NCI-H2196 treated with DMSO at 0.1 percent for 48 hours (cell line): ENCODE results near the gene OR2A7.
"Not testable (repeated sequence)": the region's sequence is repeated elsewhere in the genome, so short reads cannot be mapped to it uniquely, and the experiment has no call there.

Source experiments
- DNase-seq: peaks from one replicate; lab custom pipeline; 2025; ENCODE audit not compliant: unreplicated experiment; lab: John Stamatoyannopoulos, UW

The OR2A7 gene

GRCh38 chr7:144255471-144255897 lies 9.1 kb downstream of the OR2A7 start:
- no peak for DNase-seq

- DNase-seq, result not testable (repeated sequence)
These were observed 12.3 kb downstream of the OR2A7 start for GRCh38 chr7:144252307-144252706.

DNA sequence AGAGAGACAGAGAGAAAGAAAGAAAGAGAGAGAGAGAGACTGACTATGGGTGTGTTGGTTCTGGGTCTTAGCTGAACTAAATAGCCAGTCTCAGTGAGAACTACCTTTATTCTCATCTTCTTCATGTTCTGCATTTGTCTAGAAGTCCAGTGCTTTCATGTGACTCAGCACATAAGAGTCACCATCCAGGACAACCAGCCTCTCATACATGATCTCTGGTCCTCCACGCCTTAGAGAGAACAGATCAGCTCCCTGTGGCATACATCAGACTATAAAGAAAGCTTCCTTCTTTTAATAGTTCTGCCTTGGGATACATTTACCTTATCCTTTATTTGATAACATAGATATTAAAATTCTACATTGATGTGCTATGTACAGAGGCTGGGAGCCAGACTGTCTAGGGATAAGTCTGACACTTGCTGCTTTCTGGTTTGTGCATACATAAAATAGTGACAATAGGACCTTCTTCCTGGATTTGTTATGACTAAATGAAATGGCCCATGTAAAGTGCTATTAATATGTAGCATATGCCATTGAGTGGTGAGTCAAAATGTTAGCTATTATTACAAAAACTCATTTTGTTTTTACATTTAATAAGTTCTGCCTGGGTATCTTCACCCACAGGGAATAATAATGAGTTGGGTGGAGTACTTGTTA lies 16.8 kb downstream of the OR2A7 start:
- not testable (repeated sequence) for DNase-seq

DNA sequence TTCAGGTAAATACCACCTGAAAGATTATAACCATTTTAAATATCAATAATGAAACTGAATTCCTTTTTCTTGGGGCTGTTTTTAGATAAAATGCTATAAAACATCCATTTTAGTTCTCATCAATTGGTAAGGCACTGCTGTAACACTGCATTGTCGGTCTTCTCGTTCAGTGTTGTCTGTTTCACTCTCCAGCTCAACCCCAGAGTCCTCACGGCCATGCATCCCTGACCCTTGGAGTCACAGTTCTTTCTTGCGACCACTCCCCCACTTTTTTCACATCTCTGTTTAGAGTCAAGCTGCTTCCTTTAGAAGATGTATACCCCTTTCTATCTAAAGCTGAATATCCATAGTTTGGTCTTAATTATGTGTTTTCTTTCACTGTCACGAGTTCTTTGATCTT lies 17.6 kb downstream of the OR2A7 start:
- DNase-seq, result not testable (repeated sequence)

DNA sequence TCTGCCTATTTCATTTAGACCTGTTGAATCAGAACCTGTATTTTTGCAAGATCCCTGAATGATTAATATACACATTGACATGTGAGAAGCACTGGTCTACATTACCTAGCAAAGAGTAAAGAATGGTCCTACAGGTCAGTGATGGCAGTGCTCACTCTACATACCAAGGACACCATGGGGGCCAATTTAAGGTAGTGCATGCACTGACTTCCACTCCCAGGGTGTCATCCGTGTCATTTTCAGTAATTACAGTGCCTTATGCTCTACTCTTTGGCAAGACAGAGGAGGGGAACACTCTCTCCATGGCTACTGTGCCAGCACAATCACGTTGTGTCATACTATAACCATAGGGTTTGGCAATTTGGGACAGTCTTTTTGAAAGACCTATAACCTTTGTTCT lies 19.2 kb downstream of the OR2A7 start:
- not testable (repeated sequence) for DNase-seq

DNA sequence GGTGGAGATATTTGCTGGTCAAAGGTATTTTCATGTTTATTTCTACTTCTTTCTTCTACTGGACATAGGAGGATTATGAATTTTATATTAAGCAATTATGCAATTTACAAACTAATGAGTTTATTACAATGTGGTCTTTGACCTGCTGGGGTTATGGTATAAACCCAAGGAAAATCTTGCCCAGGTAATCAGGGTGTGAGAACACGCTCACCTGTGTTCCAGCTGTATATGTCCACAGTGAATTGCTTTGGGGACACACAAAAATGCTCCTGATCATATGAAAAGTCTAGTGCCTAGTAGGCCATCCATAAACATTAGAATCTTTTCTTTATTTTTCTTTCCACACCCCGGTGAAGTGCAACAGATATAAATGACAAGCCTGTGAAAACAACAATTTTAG lies 25.2 kb downstream of the OR2A7 start, which contains the start of gene OR2A42:
Gene OR2A42, minus strand, starts transcription at position 241 of the 400 bp plus-strand sequence. CDS start 6,762 bp downstream, outside the sequence.
- not testable (repeated sequence) for DNase-seq

DNA sequence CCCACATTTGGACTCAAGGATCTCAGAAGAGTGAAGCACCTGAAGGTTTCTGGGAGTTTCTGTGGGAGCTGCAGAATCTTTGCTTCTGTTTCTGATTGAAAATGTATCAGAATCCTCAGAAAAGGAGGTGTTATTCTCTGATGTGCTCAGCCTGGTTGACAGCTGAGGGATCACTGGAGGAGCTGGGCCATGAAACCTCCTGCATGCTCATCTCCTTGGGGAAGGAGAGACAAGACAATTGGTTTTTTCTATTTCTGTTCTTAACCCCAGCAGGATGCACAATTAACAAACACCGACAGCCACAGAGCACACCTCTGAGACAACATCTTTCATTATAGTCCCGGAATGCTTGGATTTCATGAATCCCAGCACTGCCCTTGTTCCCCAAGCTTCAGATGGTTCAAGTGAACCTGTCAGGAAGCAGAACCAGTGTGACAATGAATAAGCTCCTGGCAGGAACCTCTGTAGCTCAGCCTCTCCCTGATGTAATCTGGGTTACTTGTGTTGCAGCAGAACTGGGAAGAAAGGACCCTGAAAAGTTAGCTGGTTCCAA lies 26.0 kb downstream of the OR2A7 start:
- not testable (repeated sequence) for DNase-seq

DNA sequence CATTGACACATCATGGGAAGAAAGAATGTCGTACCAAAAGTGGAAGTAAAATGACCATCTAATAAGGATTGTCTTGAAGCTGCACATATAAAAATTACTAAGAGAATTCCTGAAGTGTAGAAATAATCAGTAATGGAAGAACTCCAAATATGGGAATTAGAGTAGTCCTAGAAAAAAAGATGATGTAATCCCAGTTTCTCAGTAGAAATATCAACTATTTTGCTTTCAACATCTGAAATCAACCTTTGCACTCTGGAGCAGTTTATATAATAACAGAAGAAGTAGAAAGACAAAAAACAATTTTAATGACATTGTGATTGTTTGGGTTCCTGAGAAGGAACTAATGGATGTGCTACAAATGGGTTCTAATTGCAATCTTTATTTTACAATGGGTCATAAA lies 31.6 kb downstream of the OR2A7 start:
- DNase-seq, result not testable (repeated sequence)

DNA sequence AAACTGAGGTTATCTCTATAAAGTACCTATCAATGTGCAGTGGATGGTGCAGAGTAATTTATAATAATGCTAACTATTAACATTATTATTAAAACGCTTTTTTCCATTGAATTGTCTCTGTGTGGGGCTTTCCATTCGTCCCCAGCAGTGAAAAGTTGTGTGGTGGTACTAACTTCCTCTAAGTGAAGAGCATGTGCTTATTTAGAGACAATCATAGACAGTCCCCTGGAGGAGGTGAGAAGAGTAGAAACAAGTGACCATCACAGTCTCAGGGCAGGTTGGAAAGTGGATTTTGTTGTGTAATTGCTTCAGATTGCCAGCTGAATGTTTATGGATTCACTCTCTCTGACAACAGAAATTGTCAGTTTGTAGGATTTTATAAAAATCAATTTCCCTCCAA lies 33.6 kb downstream of the OR2A7 start:
- DNase-seq, result not testable (repeated sequence)

GRCh38 chr7:144228810-144229209 lies 35.8 kb downstream of the OR2A7 start:
- DNase-seq, result not testable (repeated sequence)

DNA sequence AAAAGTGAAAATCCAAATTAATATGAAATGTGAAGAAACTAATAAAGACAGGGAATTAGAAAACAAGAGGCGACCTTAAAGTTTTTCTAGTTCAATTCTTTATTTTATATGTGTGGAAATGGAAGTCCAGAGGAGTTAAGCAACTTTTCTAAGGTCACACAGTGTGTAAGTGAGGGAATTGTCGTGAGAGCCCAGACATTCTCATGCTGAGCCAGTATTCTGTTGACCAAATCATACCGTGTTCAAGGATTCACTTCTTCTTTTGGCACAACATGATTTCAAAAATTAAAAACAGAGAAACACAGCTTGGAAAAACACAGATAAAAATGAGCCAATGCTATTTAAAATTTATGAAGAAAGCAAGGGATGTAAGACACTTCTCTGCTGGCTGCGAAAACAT lies 37.7 kb downstream of the OR2A7 start:
- not testable (repeated sequence) for DNase-seq

- not testable (repeated sequence) for DNase-seq
These were observed 40.9 kb downstream of the OR2A7 start for GRCh38 chr7:144223675-144224074.

- not testable (repeated sequence) for DNase-seq
These were observed 44.1 kb downstream of the OR2A7 start for GRCh38 chr7:144220531-144220930.

GRCh38 chr7:144219149-144219548 lies 45.4 kb downstream of the OR2A7 start:
- not testable (repeated sequence) for DNase-seq

- not testable (repeated sequence) for DNase-seq
These were observed 46.0 kb downstream of the OR2A7 start for GRCh38 chr7:144218581-144218980.

DNA sequence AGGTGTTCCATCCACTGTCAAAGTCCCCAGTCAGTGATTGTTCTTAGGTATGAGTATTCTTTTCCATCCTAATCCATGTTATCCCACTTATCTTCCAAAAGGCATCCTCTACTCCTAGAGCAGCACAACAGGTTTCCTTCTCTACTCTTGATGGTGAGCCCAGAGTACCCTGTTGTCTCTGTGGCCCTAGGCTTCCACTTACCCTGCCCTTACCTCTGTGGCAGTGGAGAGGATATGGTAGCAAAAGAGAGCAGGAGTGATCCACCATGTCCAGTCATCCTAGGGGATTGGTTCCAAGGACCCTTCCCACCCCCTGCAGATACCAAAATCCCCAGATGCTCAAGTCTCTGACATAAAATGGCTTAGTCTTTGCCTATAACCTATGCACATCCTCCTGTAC lies 47.4 kb downstream of the OR2A7 start:
- not testable (repeated sequence) for DNase-seq
